HG02870 (cell line): ENCODE measurements around the gene RBM12.
"Not testable (repeated sequence)": the region's sequence is repeated elsewhere in the genome, so short reads cannot be mapped to it uniquely, and the experiment has no call there.

Experiments used
- ATAC-seq: cut with Tn5 transposase; IDR thresholded peaks from one replicate; pipeline ENCODE4 v1.9.1; 2021; ENCODE audit warnings: mild to moderate bottlenecking, moderate library complexity; ENCODE audit not compliant: unreplicated experiment

Gene RBM12, protein sequence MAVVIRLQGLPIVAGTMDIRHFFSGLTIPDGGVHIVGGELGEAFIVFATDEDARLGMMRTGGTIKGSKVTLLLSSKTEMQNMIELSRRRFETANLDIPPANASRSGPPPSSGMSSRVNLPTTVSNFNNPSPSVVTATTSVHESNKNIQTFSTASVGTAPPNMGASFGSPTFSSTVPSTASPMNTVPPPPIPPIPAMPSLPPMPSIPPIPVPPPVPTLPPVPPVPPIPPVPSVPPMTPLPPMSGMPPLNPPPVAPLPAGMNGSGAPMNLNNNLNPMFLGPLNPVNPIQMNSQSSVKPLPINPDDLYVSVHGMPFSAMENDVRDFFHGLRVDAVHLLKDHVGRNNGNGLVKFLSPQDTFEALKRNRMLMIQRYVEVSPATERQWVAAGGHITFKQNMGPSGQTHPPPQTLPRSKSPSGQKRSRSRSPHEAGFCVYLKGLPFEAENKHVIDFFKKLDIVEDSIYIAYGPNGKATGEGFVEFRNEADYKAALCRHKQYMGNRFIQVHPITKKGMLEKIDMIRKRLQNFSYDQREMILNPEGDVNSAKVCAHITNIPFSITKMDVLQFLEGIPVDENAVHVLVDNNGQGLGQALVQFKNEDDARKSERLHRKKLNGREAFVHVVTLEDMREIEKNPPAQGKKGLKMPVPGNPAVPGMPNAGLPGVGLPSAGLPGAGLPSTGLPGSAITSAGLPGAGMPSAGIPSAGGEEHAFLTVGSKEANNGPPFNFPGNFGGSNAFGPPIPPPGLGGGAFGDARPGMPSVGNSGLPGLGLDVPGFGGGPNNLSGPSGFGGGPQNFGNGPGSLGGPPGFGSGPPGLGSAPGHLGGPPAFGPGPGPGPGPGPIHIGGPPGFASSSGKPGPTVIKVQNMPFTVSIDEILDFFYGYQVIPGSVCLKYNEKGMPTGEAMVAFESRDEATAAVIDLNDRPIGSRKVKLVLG

DNA sequence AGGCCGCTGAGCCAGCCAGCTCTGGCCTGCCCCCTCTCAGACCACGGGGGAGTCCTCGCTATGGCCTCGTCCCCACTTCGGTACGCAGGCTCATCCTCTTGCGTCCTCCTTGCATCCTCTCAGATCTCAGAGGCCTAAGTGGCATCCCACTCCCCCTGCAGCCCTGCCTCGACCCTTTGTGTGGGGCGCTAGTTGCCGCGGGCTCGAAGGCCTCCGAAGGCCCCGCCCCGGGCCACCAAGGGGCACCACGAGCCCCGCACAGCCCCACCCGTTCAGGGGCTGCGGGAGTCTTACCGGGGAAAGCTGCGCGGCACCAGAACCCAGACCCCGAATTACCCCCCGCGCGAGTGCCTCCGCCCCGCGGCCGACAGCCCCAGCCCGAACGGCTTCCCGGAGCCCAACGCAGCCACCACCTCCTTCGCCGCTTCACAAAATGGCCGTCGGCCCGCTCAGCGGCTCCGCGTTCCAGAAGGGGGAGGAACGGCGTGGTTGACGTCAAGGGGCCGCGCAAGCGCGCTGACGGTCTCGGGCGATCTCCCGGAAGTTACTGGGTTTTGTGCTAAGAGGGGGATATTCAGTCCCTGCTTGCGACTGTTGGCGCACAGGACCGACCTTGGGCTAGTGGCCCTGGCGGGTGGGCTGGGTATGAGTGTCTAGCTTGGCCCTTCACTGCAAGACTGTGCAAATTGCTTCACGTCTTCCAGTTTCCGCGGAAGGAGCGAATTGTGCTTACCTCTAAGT is at the start of gene RBM12, which contains the start of gene CPNE1:
RBM12 (minus strand) TSS at position 435 of the 741 bp plus-strand sequence. CDS start 9,578 bp downstream, outside the sequence.
CPNE1 (minus strand) TSS at position 435 of the 741 bp plus-strand sequence. CDS start 31,977 bp downstream, outside the sequence.
- peak; percentile 65 for ATAC-seq

DNA sequence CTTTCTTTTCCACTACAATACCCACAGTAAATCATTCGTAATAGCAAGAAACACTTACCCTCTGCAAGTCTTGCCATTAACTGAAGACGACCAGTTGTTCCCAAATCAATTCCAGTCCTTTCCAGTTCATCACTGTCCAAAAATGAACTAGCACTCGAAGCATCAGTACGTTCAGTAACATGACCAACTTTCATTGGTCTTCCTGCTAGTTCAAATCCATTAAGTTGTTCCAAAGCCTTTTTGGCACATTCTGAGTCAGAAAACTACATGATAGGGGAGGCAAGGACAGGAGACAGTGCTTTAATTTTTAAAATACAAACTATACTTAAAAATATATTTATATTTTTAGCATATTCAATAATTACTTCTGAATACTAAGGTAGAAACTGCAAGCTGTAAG is 49.4 kb upstream of the RBM12 start:
- ATAC-seq: no peak

DNA sequence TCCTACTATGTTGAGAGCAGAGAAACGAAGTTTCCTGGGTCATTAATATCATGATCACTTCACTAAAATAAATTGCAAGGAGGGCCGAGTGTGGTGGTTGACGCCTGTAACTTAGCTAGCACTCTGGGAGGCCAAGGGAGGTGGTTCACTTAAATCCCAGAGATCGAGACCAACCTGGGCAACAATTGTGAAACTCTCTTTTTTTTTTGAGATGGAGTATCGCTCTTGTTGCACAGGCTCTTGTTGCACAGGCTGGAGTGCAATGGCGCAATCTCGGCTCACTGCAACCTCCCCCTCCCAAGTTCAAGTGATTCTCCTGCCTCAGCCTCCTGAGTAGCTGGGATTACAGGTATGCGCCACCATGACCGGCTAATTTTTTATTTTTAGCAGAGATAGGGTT is 48.4 kb upstream of the RBM12 start:
- ATAC-seq: not testable (repeated sequence)

DNA sequence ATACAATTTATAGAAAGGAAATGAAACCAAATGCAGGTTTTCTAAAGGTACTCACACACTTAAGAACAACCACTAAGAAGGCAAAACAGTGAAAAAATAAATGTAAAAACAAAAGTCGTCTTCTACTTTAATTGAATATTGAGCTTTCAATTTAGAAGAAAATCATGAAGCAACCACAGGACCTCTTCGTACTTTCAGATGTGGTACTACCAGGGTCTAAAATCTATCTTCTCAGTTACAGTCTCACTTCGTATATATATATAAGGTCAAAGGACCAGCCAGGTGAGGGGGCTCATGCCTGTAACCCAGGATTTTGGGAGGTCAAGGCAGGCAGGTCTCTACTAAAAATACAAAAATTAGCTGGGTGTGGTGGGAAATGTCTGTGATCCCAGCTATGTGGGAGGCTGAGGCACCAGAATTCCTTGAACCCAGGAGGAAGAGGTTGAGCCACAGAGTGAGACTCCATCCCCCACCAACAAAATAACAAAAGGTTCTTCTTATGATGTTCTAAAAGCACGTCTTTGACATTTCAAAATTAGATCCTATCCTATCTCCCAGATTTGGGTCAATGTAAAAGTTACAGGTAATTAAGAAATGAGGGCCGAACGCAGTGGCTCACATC is 47.0 kb upstream of the RBM12 start:
- ATAC-seq: no peak

DNA sequence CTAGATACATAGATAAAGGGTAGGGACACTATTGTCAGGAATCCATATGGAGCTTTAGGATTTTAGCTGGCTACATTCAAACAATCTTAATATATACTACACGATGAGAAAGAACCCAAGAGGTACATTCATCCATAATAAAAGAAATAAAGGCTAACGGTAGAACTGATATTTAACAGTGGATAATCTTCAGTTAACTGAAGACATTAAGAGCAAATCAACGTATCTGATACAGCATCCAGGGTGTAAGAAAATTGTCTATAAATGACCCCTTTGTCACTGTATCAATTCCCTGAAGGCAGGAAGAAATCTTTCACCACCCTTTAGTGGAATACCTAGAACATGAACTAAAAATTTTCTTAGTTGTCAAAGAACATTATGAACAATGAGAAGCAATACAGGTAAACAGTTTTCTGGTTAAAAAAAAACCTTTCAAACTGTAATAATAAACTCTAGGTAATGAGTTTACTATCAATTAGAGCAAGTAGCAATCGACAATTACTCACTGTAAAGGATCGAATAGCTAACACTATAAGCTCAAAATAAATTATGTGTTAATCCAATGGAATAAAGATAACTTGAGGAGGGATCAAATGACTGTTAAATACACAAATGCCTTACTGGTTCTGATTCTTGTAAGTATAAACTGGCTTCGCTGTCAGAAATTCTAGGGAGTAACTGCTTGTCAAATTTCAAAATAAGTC is 46.3 kb upstream of the RBM12 start:
- ATAC-seq: no peak

DNA sequence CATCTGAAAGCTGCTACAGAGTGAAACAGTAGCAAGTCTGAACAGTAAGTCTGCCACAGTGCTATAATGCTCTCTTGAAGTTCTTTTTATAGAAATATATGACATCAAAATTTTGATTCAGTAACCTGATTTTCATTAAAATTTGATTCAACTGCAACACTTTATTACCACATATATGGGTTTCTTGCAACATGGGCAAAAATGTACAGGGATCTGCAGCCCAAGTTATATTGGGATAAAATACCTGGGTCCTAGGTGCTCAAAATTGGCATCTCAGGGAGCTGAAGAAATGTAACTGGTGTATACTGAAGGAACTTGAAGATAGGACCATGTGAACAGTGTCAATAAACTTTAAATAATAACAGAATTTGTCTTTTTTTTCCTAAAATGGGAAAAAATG is 45.3 kb upstream of the RBM12 start:
- ATAC-seq: no peak

DNA sequence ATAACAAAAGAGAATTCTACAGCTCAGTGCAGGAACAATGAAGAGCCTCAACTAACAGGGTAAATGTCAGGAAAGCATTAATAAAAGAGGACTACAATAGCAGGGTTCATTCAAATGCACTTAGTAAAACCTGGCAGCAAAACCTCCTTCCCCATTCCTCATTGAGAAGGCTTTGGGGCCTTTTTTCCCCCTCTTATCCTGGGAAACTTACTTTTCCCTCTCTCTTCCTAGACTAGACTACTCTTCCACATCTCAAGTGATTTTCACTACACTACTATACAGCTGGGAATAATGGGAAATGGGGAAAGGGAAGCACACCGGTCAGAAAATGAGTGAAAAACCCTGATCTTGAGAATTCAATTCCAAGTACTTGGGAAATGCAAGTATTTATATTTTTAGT is 44.6 kb upstream of the RBM12 start:
- no peak for ATAC-seq

DNA sequence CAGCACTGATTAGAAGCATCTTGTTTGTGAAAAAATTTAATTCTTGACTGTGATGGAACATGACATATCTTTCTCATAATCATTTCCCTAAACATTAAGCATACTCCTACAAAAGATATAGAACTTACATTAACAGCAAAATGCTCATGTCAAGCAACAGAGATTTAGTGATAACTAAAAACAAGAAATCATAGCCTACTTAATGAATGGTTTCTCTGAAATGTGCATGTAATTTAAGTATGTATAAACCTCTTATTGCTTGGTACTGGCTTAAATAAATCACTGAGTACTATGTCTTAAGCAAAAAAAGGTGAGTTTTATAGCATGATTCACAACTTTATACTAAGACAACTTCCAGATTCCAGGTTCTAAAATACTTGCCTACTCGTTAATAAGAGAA is 43.8 kb upstream of the RBM12 start:
- no peak for ATAC-seq

DNA sequence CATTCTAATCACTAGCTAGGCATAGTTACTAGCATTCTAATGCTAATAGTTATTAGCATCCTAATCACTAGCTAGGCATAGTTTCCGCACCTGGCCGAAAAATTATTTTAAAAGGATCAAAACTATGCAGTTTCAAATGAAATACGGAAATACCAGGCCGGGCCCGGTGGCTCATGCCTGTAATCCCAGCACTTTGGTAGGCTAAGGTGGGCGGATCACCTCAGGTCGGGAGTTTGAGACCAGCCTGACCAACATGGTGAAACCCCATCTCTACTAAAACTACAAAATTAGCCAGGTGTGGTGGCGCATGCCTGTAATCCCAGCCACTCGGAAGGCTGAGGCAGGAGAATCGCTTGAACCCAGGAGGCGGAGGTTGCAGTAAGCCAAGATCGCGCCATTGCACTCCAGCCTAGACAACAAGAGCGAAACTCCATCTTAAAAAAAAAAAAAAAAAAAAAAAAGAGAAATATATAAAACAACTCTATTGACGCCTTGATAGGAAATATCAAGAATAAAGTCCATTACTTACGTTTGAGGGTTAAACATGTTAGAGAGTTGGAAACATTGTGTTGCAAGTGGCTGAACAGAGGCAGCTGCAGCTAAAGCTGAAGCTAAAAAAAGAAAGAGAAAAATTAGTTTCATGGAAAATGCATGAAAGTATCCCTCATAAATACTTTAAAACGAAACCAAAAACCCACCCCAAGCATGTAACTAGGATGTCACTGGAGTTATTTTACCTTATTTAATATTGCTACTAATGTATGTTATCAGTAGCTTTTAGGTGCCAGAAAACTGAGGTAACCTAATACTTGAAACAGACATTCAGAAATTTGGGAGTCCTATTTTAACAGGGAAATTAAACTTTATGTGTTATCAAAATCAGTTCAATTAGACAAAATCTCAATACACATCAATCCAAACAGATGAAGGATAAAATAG is 42.2 kb upstream of the RBM12 start:
- not testable (repeated sequence) for ATAC-seq

DNA sequence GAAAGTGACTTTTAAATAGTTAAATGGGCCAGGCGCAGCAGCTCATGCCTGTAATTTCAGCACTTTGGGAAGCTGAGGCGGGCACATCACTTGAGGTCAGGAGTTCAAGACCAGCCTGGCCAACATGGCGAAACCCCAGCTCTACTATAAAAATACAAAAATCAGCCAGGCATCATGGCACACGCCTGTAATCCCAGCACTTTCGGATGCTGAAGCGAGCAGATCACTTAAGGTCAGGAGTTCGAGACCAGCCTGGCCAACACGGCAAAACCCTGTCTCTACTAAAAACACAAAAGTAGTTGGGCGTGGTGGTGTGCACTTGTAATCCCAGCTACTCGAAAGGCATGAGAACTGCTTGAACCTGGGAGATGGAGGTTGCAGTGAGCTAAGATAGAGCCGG is 41.2 kb upstream of the RBM12 start:
- not testable (repeated sequence) for ATAC-seq

DNA sequence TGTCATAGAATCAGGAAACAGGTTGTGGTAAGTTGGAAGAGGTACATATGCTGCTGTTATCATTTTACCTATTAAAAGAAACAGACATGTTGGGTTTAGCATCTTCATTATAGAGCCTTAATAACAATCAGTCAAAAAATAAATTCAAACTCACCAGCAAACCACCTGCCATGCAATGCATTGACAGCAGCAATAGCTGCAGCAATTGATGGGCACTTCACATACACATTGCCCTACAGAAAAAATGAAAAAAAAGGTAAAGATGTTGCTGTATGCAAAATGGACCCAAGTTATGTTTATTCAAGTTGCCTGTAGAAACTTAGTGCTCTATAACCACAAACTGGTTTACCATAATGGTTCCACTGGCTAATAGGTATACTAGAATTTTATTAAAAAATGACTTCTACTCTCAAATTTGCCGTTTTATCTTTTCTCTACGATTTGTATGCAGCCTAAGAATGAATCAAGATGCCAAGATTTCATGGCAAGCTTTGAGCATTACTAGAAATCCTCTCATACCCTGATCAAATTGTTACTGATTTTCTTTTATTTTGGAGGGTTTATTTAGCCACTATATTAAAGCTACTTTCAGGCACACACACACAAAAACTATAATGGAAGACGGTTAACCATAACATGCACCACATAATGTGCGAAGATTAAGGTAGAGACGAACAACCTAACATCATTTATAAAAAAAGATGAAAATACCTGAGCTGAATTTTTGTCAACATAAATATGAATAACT is 40.0 kb upstream of the RBM12 start:
- no peak for ATAC-seq

DNA sequence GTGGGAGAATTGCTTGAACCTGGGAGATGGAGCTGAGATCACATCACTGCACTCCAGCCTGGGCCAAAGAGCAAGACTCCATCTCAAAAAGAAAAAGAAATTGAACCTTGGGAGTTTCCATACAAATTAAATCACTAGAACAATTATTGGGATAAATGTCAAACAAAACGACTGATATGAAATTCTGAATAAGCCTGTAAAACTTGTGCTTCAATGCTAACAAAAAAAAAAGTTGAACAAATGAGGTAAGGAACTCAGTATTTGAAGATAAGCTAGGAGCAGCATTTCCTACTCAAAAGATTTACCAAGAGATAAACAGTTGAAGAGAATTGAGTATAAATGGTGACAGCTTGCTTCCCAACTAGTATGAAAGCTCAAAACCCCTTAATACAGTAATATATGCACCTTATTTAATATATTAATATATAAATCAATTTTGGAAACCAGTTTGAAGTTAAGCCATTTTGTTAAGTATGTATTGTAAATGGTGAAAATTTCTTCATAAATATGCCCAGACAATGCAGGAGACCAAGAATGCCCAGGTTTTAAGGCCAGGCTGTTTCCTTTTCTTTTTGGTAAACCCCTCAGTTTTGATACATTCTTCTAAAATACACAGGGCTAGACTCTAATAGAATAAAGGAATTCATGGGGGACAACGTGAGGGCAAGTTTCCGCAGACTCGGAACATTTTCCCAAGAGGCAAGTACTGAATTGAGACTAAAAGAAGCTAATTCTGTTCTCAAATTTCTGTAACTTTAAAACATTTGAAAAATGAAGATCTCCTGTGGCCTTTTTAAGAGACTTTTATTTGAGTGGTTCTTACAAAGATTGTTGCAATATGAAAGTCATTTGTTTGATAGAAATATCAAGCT is 38.4 kb upstream of the RBM12 start:
- ATAC-seq: no peak

DNA sequence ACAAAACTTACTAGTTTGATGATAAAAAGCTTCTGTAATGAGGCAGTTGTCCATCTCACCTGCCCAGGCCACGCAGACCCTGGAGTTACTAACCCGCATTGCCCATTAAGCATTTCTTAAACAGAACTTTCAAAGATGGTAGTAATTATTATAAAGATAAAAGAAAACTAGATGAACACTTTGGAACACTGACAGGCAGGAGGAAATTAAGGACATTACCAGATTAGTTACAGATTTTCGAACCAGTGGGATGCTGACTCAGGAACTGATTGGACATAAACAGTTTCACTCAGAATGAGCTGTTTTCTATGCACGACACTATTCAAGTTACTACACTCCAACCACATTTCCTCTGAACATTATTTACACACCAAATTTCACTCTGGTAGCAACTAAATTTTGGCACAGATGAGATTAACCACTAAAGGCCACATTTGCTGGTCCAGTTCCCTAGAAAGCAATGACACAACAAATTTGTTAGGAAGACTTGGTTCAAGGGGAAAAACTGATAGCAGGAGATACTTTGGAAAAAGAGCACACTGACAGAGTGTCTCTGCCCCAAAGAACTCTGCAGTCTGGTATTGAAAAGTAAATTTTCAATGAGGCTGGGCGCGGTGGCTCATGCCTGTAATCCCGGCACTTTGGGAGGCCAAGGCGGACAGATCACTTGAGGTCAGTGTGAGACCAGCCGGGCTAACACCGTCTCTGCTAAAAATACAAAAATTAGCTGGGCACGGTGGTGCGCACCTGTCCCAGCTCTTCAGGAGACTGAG is 37.5 kb upstream of the RBM12 start:
- ATAC-seq: no peak

DNA sequence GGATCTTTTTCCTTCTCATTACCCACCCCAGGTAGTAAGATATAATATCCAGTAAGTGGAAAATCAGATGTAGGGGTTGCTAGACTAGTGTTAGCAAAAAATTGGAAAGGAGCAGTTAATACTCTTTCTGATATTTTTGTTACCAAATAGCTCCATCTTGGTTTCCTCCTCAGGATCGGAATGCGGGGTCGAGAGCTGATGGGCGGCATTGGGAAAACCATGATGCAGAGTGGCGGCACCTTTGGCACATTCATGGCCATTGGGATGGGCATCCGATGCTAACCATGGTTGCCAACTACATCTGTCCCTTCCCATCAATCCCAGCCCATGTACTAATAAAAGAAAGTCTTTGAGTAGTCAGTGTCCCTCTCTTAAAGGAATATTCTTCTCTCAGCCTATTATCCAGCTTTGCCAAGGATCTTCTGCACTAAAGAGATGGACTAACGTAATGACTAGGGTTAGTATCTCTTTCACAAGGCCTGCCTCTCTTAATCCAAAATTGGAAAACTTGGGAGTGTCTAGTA is 36.0 kb upstream of the RBM12 start:
- no peak for ATAC-seq

DNA sequence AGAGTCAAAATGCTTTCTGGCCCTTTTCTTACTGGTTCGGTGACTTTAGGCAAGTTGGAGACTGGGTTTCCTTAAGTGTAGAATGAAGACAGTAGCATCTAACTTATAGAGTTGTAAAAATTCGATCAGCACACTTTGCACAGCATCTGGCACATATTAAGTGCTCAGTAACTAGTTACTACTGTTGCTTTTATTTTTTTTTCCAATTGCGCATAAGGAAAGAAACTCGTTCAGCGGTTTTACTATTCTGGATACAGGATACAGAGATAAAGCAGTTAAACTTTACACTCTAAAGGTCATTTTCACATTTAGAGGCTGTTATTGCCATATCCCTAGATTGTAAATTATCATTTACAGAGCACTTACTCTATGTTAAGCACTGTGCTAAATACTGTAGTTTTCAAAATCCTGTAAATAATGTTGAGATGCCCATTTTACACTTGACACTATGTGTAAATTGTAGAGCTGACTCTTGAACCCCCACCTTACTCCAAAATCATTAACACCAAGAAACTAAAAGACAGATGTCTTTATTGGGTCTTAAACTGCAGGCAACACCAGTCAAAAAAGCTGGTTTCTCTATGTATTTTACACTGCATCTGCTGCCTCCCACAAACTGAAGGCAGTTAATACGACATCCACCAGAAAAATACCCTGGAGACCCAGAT is 35.4 kb upstream of the RBM12 start:
- ATAC-seq: no peak
